H9 (cell line): ENCODE data around the gene STARD10. TPM values are rescaled to one million over a fixed set of nuclear protein-coding genes. Genes with fewer than 3 reads are reported as not detected.

ENCODE experiments used
- DNase-seq: peaks from one replicate; pipeline ENCODE4 v3.0.0-alpha.2; 2017
- H2AFZ ChIP-seq: one replicate; pipeline ENCODE4 v1.6.1; 2013; ENCODE audit warnings: mild to moderate bottlenecking, low read length, control low read depth, moderate library complexity
- H2AK5ac ChIP-seq: 2 replicates; pipeline ENCODE4 v1.6.1; 2013; ENCODE audit warnings: low read length, control low read depth, mixed read lengths; ENCODE audit not compliant: insufficient read length
- H2BK120ac ChIP-seq: one replicate; pipeline ENCODE4 v1.6.1; 2013; ENCODE audit warnings: low read depth, mild to moderate bottlenecking, low read length, control low read depth, inconsistent platforms; ENCODE audit not compliant: poor library complexity, severe bottlenecking
- H2BK12ac ChIP-seq: 2 replicates; pipeline ENCODE4 v1.6.1; 2013; ENCODE audit warnings: low read length, control low read depth, mixed read lengths, low read depth; ENCODE audit not compliant: insufficient read length
- H2BK15ac ChIP-seq: 2 replicates; pipeline ENCODE4 v1.6.1; 2013; ENCODE audit warnings: low read depth, low read length, control low read depth
- H2BK20ac ChIP-seq: one replicate; pipeline ENCODE4 v1.6.1; 2013; ENCODE audit warnings: low read depth, mild to moderate bottlenecking, low read length, control low read depth, inconsistent platforms; ENCODE audit not compliant: poor library complexity, severe bottlenecking
- H2BK5ac ChIP-seq: 2 replicates; pipeline ENCODE4 v1.6.1; 2013; ENCODE audit warnings: low read length, control low read depth, mixed read lengths; ENCODE audit not compliant: insufficient read length
- H3K14ac ChIP-seq: 2 replicates; pipeline ENCODE4 v1.6.1; 2013; ENCODE audit warnings: low read length, control low read depth; ENCODE audit not compliant: insufficient read depth
- H3K18ac ChIP-seq: 2 replicates; pipeline ENCODE4 v1.6.1; 2013; ENCODE audit warnings: low read depth, mild to moderate bottlenecking, mixed read lengths, low read length, control low read depth; ENCODE audit not compliant: insufficient read length
- H3K23ac ChIP-seq: 2 replicates; pipeline ENCODE4 v1.6.1; 2013; ENCODE audit warnings: low read length, control low read depth, mixed read lengths, low read depth; ENCODE audit not compliant: insufficient read length
- H3K23me2 ChIP-seq: 2 replicates; pipeline ENCODE4 v1.6.1; 2013; ENCODE audit warnings: low read depth, mild to moderate bottlenecking, mixed read lengths, low read length, control low read depth; ENCODE audit not compliant: insufficient read length, poor library complexity, severe bottlenecking
- H3K27ac ChIP-seq: 2 replicates; pipeline ENCODE4 v1.5.1; 2013; ENCODE audit warnings: low read length, control low read depth, mixed read lengths, low read depth; ENCODE audit not compliant: insufficient read length
- H3K27me3 ChIP-seq: 2 replicates; pipeline ENCODE4 v1.6.1; 2013; ENCODE audit warnings: low read length, control low read depth, inconsistent platforms; ENCODE audit not compliant: insufficient read depth
- H3K4ac ChIP-seq: 2 replicates; pipeline ENCODE4 v1.6.1; 2013; ENCODE audit warnings: low read depth, mild to moderate bottlenecking, control low read depth, inconsistent platforms, low read length, moderate library complexity
- H3K4me1 ChIP-seq: 2 replicates; pipeline ENCODE4 v1.6.1; 2013; ENCODE audit warnings: low read length, control low read depth, inconsistent platforms; ENCODE audit not compliant: insufficient read depth
- H3K4me2 ChIP-seq: 2 replicates; pipeline ENCODE4 v1.6.1; 2013; ENCODE audit warnings: low read length, control low read depth, mixed read lengths; ENCODE audit not compliant: insufficient read length, insufficient read depth
- H3K56ac ChIP-seq: 2 replicates; pipeline ENCODE4 v1.6.1; 2013; ENCODE audit warnings: low read depth, mild to moderate bottlenecking, mixed read lengths, low read length, control low read depth; ENCODE audit not compliant: insufficient read length
- H3K79me1 ChIP-seq: 2 replicates; pipeline ENCODE4 v1.6.1; 2013; ENCODE audit warnings: low read depth, mild to moderate bottlenecking, moderate library complexity, low read length, control low read depth, inconsistent platforms; ENCODE audit not compliant: insufficient read depth, poor library complexity, severe bottlenecking
- H3K79me2 ChIP-seq: 2 replicates; pipeline ENCODE4 v1.6.1; 2013; ENCODE audit warnings: low read length, control low read depth, inconsistent platforms; ENCODE audit not compliant: insufficient read depth
- H3K9ac ChIP-seq: 2 replicates; pipeline ENCODE4 v1.6.1; 2013; ENCODE audit warnings: low read length, control low read depth, mixed read lengths; ENCODE audit not compliant: insufficient read length; ENCODE audit errors: extremely low read depth
- H3K9me3 ChIP-seq: one replicate; pipeline ENCODE4 v1.6.1; 2013; ENCODE audit warnings: low read depth, low read length, inconsistent platforms; ENCODE audit not compliant: control insufficient read depth
- H3T11ph ChIP-seq: one replicate; pipeline ENCODE4 v1.6.1; 2013; ENCODE audit warnings: mild to moderate bottlenecking, low read length, control low read depth, inconsistent platforms
- H4K20me1 ChIP-seq: one replicate; pipeline ENCODE4 v1.6.1; 2013; ENCODE audit not compliant: control insufficient read depth, insufficient read length, insufficient read depth
- H4K5ac ChIP-seq: 2 replicates; pipeline ENCODE4 v1.6.1; 2013; ENCODE audit warnings: low read depth, mild to moderate bottlenecking, mixed read lengths, low read length, control low read depth; ENCODE audit not compliant: insufficient read length
- H4K8ac ChIP-seq: replicated peaks from 2 replicates; pipeline ENCODE4 v1.6.1; 2013; ENCODE audit warnings: low read length, control low read depth, mixed read lengths, low read depth; ENCODE audit not compliant: insufficient read length
- H4K91ac ChIP-seq: 2 replicates; pipeline ENCODE4 v1.6.1; 2013; ENCODE audit warnings: low read depth, mild to moderate bottlenecking, moderate library complexity, mixed read lengths, low read length, control low read depth; ENCODE audit not compliant: insufficient read length
- H3K27ac Mint-ChIP-seq, 3 experiments: 2 replicates in 2 of 3; 3 replicates in 1 of 3; pipeline ENCODE4 v1.8.0; 2020 to 2021; ENCODE audit warnings: mixed read lengths in 3 of 3, mild to moderate bottlenecking in 1 of 3, moderate library complexity in 1 of 3
- H3K27me3 Mint-ChIP-seq: 2 replicates; pipeline ENCODE4 v1.8.0; 2021; ENCODE audit warnings: low read depth, mild to moderate bottlenecking, moderate library complexity, mixed read lengths
- H3K36me3 Mint-ChIP-seq, 3 experiments: 2 replicates in 2 of 3; 3 replicates in 1 of 3; pipeline ENCODE4 v1.8.0; 2020 to 2021; ENCODE audit warnings: low read depth in 3 of 3, mixed read lengths in 3 of 3; ENCODE audit not compliant: insufficient read depth in 1 of 3
- H3K4me1 Mint-ChIP-seq, 2 experiments: 2 replicates each; pipeline ENCODE4 v1.8.0; 2020; ENCODE audit warnings: mixed read lengths in 2 of 2
- H3K4me3 Mint-ChIP-seq, 2 experiments: 2 replicates in 1 of 2; 3 replicates in 1 of 2; pipeline ENCODE4 v1.8.0; 2020 to 2021; ENCODE audit warnings: mild to moderate bottlenecking in 2 of 2, mixed read lengths in 2 of 2, moderate library complexity in 1 of 2
- H3K9me3 Mint-ChIP-seq, 2 experiments: 2 replicates in 1 of 2; 3 replicates in 1 of 2; pipeline ENCODE4 v1.8.0; 2020; ENCODE audit warnings: mild to moderate bottlenecking in 2 of 2, mixed read lengths in 2 of 2, moderate library complexity in 1 of 2
- WGBS: extraction: QIAGEN DNeasy Blood & Tissue Kit; methylation state at CpG from one replicate; pipeline ENCODE4 v1.1.7; 2013; ENCODE audit warnings: missing lambda C conversion rate, low lambda C conversion rate, mixed read lengths; ENCODE audit not compliant: insufficient read length; ENCODE audit errors: extremely low coverage; 5-methylcytosine and 5-hydroxymethylcytosine counted together
- total RNA-seq: library from RNA; stranded (reverse); gene quantifications from 2 replicates; pipeline ENCODE4 v1.2.1, GENCODE V29; 2021
- TF ChIP-seq, protein P1 (sequence below): fragments of 200-600 bp; sonication (generic); conservative IDR thresholded peaks from 3 replicates; pipeline ENCODE4 v1.8.0; 2021; ENCODE audit warnings: antibody characterized with exemption, mild to moderate bottlenecking

Gene STARD10
- total RNA-seq, 1 experiment from 2014 or later, result 24.4 TPM

DNA sequence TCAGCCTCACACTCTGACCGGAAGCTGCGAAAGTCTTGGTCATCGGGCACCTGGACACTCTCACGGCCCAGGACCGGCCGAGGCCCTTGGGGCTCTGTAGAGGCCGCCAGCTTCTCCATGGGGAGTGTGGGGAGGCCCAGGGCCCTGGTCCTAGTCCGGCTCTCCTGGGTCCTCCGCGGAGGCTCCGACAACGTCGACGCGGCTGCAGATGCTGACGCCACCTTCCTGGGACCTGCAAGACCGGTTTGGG lies 12.9 kb downstream of the STARD10 start:
- Mint-ChIP-seq H3K36me3 (no peaks in the 10 kb centered on the region; a peak in 1 of 7 replicates), H3K4me1 (peaks cover 20 to 35% of the 10 kb centered on the region in 2 experiments), H3K4me3 (peak overlapping the region; percentile 68 to 82), H3K27me3 (peaks cover 30% of the 10 kb centered on the region), H3K9me3 (no peaks in the 10 kb centered on the region), H3K27ac (no peak overlapping the region)
- Histone ChIP-seq H3T11ph (no peak overlapping the region), H3K56ac (no peak overlapping the region), H2BK12ac (no peak overlapping the region), H2BK120ac (no peak overlapping the region), H2BK15ac (no peak overlapping the region), H3K27ac (no peak overlapping the region), H2BK20ac (no peak overlapping the region), H4K91ac (no peak overlapping the region), H3K4me2 (peak overlapping the region; percentile 14), H3K4me1 (peaks cover 4% of the 10 kb centered on the region; the same call in 1 of the 2 replicates), H3K14ac (peak overlapping the region; percentile 36; the same call in 1 of the 2 replicates), H3K27me3 (no peaks in the 10 kb centered on the region), H3K9me3 (no peaks in the 10 kb centered on the region), H3K9ac (no peak overlapping the region), H3K23ac (no peak overlapping the region), H2AK5ac (no peak overlapping the region), H2BK5ac (no peak overlapping the region), H4K8ac (no peak overlapping the region), H3K23me2 (peaks cover 7% of the 10 kb centered on the region), H4K20me1 (no peaks in the 10 kb centered on the region), H2AFZ (no peak overlapping the region), H4K5ac (no peak overlapping the region), H3K4ac (no peak overlapping the region), H3K18ac (no peak overlapping the region), H3K79me2 (no peaks in the 10 kb centered on the region), H3K79me1 (no peaks in the 10 kb centered on the region)
- WGBS, result no CpG with 5 or more reads among the region's 17 CpGs
- DNase-seq, result no peak
- TF ChIP-seq, protein P1, sequence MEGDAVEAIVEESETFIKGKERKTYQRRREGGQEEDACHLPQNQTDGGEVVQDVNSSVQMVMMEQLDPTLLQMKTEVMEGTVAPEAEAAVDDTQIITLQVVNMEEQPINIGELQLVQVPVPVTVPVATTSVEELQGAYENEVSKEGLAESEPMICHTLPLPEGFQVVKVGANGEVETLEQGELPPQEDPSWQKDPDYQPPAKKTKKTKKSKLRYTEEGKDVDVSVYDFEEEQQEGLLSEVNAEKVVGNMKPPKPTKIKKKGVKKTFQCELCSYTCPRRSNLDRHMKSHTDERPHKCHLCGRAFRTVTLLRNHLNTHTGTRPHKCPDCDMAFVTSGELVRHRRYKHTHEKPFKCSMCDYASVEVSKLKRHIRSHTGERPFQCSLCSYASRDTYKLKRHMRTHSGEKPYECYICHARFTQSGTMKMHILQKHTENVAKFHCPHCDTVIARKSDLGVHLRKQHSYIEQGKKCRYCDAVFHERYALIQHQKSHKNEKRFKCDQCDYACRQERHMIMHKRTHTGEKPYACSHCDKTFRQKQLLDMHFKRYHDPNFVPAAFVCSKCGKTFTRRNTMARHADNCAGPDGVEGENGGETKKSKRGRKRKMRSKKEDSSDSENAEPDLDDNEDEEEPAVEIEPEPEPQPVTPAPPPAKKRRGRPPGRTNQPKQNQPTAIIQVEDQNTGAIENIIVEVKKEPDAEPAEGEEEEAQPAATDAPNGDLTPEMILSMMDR, result no peak
